ENCODE measurements around the gene KIAA1549.

KIAA1549 gene

DNA sequence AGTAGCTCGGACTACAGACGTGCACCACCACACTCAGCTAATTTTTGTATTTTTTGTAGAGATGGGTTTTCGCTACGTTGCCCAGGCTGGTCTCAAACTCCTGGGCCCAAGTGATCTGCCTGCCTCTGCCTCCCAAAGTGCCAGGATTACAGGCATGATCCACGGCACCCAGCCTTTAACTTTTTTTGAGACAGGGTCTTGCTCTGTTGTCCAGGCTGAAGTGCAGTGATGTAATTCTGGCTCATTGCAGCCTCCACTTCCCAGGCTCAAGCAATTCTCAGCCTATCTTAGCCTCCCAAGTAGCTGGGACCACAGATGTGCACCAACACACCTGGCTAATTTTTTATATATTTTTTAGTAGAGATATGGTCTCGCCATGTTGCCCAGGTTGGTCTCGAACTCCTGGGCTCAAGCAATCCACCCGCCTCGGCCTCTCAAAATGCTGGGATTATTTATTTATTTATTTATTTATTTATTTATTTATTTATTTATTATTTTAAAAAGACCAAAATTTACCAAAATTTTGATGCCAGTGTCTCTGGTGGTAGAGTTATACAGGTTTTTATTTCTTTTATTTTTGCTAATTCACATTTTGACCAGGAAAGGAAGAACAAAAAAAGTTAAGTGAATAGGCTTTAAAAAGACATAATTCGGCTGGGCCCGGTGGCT, 158.2 kb downstream of the KIAA1549 start:
- no peak for TF ChIP-seq EZH2phosphoT487 (IDR thresholded peaks at IDR 0.05; ENCODE audit: low read depth)
- TF ChIP-seq, protein P1, sequence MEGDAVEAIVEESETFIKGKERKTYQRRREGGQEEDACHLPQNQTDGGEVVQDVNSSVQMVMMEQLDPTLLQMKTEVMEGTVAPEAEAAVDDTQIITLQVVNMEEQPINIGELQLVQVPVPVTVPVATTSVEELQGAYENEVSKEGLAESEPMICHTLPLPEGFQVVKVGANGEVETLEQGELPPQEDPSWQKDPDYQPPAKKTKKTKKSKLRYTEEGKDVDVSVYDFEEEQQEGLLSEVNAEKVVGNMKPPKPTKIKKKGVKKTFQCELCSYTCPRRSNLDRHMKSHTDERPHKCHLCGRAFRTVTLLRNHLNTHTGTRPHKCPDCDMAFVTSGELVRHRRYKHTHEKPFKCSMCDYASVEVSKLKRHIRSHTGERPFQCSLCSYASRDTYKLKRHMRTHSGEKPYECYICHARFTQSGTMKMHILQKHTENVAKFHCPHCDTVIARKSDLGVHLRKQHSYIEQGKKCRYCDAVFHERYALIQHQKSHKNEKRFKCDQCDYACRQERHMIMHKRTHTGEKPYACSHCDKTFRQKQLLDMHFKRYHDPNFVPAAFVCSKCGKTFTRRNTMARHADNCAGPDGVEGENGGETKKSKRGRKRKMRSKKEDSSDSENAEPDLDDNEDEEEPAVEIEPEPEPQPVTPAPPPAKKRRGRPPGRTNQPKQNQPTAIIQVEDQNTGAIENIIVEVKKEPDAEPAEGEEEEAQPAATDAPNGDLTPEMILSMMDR (IDR thresholded peaks at IDR 0.05; ENCODE audit: low read depth, low read length): no peak
- Histone ChIP-seq H3K79me2 (ENCODE audit: low read length) (no peaks in the 10 kb centered on the region), H3K9ac (ENCODE audit: low read length) (no peak overlapping the region), H3K4me1 (ENCODE audit: low read length) (no peaks in the 10 kb centered on the region), H3K9me3 (ENCODE audit: insufficient read depth, low read length) (no peaks in the 10 kb centered on the region), H3K36me3 (replicated peaks; ENCODE audit: low read depth, low read length) (no peaks in the 10 kb centered on the region), H3K4me2 (ENCODE audit: low read length) (no peak overlapping the region), H3K27ac (ENCODE audit: low read length) (no peak overlapping the region), H3K4me3 (ENCODE audit: low read length) (no peak overlapping the region), H3K27me3 (ENCODE audit: low read depth, low read length) (no peaks in the 10 kb centered on the region), H4K20me1 (ENCODE audit: insufficient read depth, low read length) (no peaks in the 10 kb centered on the region), H2AFZ (ENCODE audit: low read depth, low read length) (no peak overlapping the region)

- H3K27ac ChIP-seq (ENCODE audit: low read length): no peak overlapping the region
- no peak overlapping the region for H3K9ac ChIP-seq (ENCODE audit: low read length)
- H4K20me1 ChIP-seq (ENCODE audit: insufficient read depth, low read length): no peaks in the 10 kb centered on the region
- no peak overlapping the region for H3K4me2 ChIP-seq (ENCODE audit: low read length)
- no peak overlapping the region for H2AFZ ChIP-seq (ENCODE audit: low read depth, low read length)
- TF ChIP-seq, protein P1 (IDR thresholded peaks at IDR 0.05; ENCODE audit: low read depth, low read length): no peak
- TF ChIP-seq EZH2phosphoT487 (IDR thresholded peaks at IDR 0.05; ENCODE audit: low read depth): no peak
- H3K79me2 ChIP-seq (ENCODE audit: low read length): no peaks in the 10 kb centered on the region
- H3K27me3 ChIP-seq (ENCODE audit: low read depth, low read length): no peaks in the 10 kb centered on the region
- H3K9me3 ChIP-seq (ENCODE audit: insufficient read depth, low read length): no peaks in the 10 kb centered on the region
- no peaks in the 10 kb centered on the region for H3K4me1 ChIP-seq (ENCODE audit: low read length)
- no peak overlapping the region for H3K4me3 ChIP-seq (ENCODE audit: low read length)
- H3K36me3 ChIP-seq (replicated peaks; ENCODE audit: low read depth, low read length): no peaks in the 10 kb centered on the region
Measured at GRCh38 chr7:138821912-138822311, 159.3 kb downstream of the KIAA1549 start.

DNA sequence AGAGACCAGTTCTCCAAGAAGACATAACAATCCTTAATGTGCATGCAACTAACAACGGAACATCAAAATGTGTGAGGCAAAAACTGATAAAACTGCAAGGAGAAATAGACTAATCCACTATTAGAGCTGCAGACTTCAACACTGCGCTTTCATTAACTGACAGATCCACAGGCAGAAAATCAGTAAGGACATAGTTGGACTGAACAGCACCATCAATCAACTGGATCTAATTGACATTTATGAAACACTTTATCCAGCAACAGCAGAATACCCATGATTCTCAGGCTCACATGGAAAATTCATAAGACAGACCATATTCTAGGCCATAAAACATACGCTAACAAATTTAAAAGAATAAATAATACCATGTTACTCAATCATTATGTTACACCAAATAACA, 161.6 kb downstream of the KIAA1549 start:
- Histone ChIP-seq H3K79me2 (ENCODE audit: low read length) (no peaks in the 10 kb centered on the region), H3K27ac (ENCODE audit: low read length) (no peak overlapping the region), H3K4me3 (ENCODE audit: low read length) (no peak overlapping the region), H3K4me1 (ENCODE audit: low read length) (no peaks in the 10 kb centered on the region), H2AFZ (ENCODE audit: low read depth, low read length) (no peak overlapping the region), H4K20me1 (ENCODE audit: insufficient read depth, low read length) (no peaks in the 10 kb centered on the region), H3K27me3 (ENCODE audit: low read depth, low read length) (no peaks in the 10 kb centered on the region), H3K4me2 (ENCODE audit: low read length) (no peak overlapping the region), H3K36me3 (replicated peaks; ENCODE audit: low read depth, low read length) (no peaks in the 10 kb centered on the region), H3K9me3 (ENCODE audit: insufficient read depth, low read length) (no peaks in the 10 kb centered on the region), H3K9ac (ENCODE audit: low read length) (no peak overlapping the region)
- TF ChIP-seq, protein P1 (IDR thresholded peaks at IDR 0.05; ENCODE audit: low read depth, low read length): no peak
- no peak for TF ChIP-seq EZH2phosphoT487 (IDR thresholded peaks at IDR 0.05; ENCODE audit: low read depth)

DNA sequence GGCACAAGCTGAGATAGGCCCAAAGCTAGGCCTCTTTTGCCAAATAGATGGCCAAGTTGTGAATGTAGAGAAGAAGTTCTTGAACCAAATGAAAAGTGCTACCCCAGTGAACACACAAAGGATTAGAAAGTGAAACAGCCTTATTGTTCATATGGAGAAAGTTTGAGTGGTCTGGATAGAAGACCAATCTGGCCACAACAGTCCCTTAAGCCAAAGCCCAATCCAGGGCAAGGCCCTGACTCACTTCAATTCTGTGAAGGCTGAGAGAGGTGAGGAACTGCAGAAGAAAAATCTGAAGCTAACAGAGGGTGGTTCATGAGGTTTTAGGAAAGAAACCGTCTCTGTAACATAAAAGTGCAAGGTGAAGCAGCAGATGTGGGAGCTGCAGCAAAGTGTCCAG, 164.5 kb downstream of the KIAA1549 start:
- H3K4me3 ChIP-seq (ENCODE audit: low read length): no peak overlapping the region
- H2AFZ ChIP-seq (ENCODE audit: low read depth, low read length): no peak overlapping the region
- no peak overlapping the region for H3K4me2 ChIP-seq (ENCODE audit: low read length)
- TF ChIP-seq, protein P1 (IDR thresholded peaks at IDR 0.05; ENCODE audit: low read depth, low read length): no peak
- no peak for TF ChIP-seq EZH2phosphoT487 (IDR thresholded peaks at IDR 0.05; ENCODE audit: low read depth)
- H4K20me1 ChIP-seq (ENCODE audit: insufficient read depth, low read length): no peaks in the 10 kb centered on the region
- H3K4me1 ChIP-seq (ENCODE audit: low read length): no peaks in the 10 kb centered on the region
- no peaks in the 10 kb centered on the region for H3K79me2 ChIP-seq (ENCODE audit: low read length)
- H3K9ac ChIP-seq (ENCODE audit: low read length): no peak overlapping the region
- H3K27ac ChIP-seq (ENCODE audit: low read length): no peak overlapping the region
- H3K27me3 ChIP-seq (ENCODE audit: low read depth, low read length): no peaks in the 10 kb centered on the region
- no peaks in the 10 kb centered on the region for H3K9me3 ChIP-seq (ENCODE audit: insufficient read depth, low read length)
- no peaks in the 10 kb centered on the region for H3K36me3 ChIP-seq (replicated peaks; ENCODE audit: low read depth, low read length)

Data from OCI-LY3 (cell line).